GM23338 (cell line): ENCODE results near the gene FPGS.

Experiments used
- CREB1 ChIP-seq: fragments of 250-450 bp; sonication (Bioruptor Pico); IDR thresholded peaks from 2 replicates; pipeline ENCODE4 v1.5.0; 2020; ENCODE audit warnings: low read depth, mild to moderate bottlenecking, moderate library complexity
- CTCF ChIP-seq, 2 experiments: fragments of 200-600 bp in 1 of 2; sonication (generic) in 1 of 2; conservative IDR thresholded peaks; 2 replicates each; pipeline versions ENCODE4 v1.5.1 to v1.6.1; 2016 to 2017; ENCODE audit warnings: antibody characterized with exemption in 2 of 2, low read depth in 2 of 2, mild to moderate bottlenecking in 2 of 2, moderate library complexity in 1 of 2
- ETS1 ChIP-seq: IDR thresholded peaks from 2 replicates; pipeline ENCODE4 v1.6.1; 2016; ENCODE audit warnings: antibody characterized with exemption
- EZH2 ChIP-seq: fragments of 200-600 bp; sonication (generic); IDR thresholded peaks from one replicate; pipeline ENCODE4 v1.8.0; 2017; ENCODE audit warnings: antibody characterized with exemption, mild to moderate bottlenecking, low read depth; ENCODE audit not compliant: unreplicated experiment
- EZH2phosphoT487 ChIP-seq: fragments of 200-600 bp; sonication (generic); IDR thresholded peaks from one replicate; pipeline ENCODE4 v1.8.1; 2018; ENCODE audit warnings: antibody characterized with exemption; ENCODE audit not compliant: unreplicated experiment
- JUNB ChIP-seq: IDR thresholded peaks from one replicate; pipeline ENCODE4 v1.6.1; 2016; ENCODE audit warnings: antibody characterized with exemption; ENCODE audit not compliant: unreplicated experiment
- NANOG ChIP-seq: IDR thresholded peaks from 2 replicates; pipeline ENCODE4 v1.6.1; 2016; ENCODE audit warnings: antibody characterized with exemption, borderline replicate concordance
- POLR2AphosphoS5 ChIP-seq: IDR thresholded peaks from 2 replicates; pipeline ENCODE4 v1.6.1; 2016; ENCODE audit warnings: antibody characterized with exemption, low read depth
- REST ChIP-seq: IDR thresholded peaks from one replicate; pipeline ENCODE4 v1.6.1; 2018; ENCODE audit warnings: antibody characterized with exemption; ENCODE audit not compliant: unreplicated experiment
- STAT1 ChIP-seq: IDR thresholded peaks from one replicate; pipeline ENCODE4 v1.6.1; 2016; ENCODE audit warnings: antibody characterized with exemption; ENCODE audit not compliant: unreplicated experiment
- ZNF114 ChIP-seq: fragments of 250-450 bp; sonication (Bioruptor Pico); IDR thresholded peaks from 2 replicates; pipeline ENCODE4 v1.5.0; 2020; ENCODE audit warnings: mild to moderate bottlenecking, moderate library complexity
- ZNF331 ChIP-seq: fragments of 250-450 bp; sonication (Bioruptor Pico); IDR thresholded peaks from 2 replicates; pipeline ENCODE4 v1.5.0; 2020; ENCODE audit warnings: low read depth, mild to moderate bottlenecking, moderate library complexity

DNA sequence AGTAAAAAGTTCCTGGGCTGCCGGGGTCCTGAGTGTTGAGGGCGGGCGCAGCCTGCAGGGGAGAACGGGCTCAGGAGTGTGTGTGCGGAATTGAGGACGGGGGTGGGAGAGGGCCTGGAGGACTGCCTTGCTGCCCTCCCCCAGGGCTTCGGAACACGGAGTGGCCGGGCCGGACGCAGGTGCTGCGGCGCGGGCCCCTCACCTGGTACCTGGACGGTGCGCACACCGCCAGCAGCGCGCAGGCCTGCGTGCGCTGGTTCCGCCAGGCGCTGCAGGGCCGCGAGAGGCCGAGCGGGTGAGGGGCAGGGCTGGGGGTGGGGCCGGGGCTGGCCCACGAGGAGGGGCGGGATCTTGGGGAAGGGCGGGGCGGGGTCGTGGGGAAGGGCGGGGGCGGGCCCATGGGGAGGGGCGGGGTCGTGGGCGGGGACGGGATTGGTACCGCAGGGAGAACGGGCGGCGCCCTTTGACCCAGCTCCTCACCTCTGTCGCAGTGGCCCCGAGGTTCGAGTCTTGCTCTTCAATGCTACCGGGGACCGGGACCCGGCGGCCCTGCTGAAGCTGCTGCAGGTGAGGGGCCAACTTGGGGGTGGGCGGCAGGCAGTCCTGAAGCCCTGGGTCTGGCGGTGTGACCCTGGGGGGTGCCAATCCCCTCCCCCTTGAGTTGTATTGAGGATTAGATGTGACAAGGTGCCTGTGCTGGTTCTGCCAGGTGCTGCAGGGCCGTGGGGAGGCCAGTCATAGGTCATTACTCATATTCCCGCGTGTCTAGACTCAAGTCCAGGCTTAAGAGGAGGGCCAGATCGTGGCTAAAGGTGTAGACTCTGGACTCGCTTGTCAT is 7.1 kb downstream of the FPGS start:
- no peak for TF ChIP-seq CTCF (conservative IDR thresholded peaks at IDR 0.05; ENCODE audit: low read depth in 2 of 2)
- no peak for TF ChIP-seq CREB1 (CRISPR knock-in tag)
- TF ChIP-seq ETS1, result no peak
- peak; percentile 64 for TF ChIP-seq POLR2AphosphoS5
- TF ChIP-seq EZH2phosphoT487, result no peak
- no peak for TF ChIP-seq EZH2
- TF ChIP-seq REST, result no peak
- no peak for TF ChIP-seq ZNF331 (CRISPR knock-in tag)
- no peak for TF ChIP-seq ZNF114 (CRISPR knock-in tag)
- no peak for TF ChIP-seq STAT1
- TF ChIP-seq NANOG, result no peak
- no peak for TF ChIP-seq JUNB
